GM21619 (cell line): ENCODE measurements around the gene ANAPC2.

ENCODE experiments used
- ATAC-seq: cut with Tn5 transposase; IDR thresholded peaks from one replicate; pipeline ENCODE4 v1.9.1; 2021; ENCODE audit not compliant: unreplicated experiment

ANAPC2 gene

GRCh38 chr9:137216188-137216965, 28.0 kb upstream of the ANAPC2 start:
- ATAC-seq: no peak

- ATAC-seq: no peak
Observed at GRCh38 chr9:137215196-137215986, 27.0 kb upstream of the ANAPC2 start.

DNA sequence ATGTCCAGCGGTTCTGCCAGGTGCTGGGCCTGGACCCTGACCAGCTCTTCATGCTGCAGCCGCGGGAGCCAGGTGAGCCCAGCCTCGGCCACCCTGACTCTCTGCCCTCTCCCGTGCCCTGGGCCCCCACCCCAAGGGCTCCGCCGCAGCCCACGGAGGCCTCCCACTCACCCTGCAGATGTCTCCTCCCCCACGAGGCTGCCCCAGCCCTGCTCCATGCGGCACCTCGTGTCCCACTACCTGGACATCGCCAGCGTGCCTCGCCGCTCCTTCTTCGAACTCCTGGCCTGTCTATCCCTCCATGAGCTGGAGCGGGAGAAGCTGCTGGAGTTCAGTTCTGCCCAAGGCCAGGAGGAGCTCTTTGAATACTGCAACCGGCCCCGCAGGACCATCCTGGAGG, 26.3 kb upstream of the ANAPC2 start:
- ATAC-seq: no peak

GRCh38 chr9:137213160-137214060, 25.1 kb upstream of the ANAPC2 start:
- ATAC-seq: no peak

DNA sequence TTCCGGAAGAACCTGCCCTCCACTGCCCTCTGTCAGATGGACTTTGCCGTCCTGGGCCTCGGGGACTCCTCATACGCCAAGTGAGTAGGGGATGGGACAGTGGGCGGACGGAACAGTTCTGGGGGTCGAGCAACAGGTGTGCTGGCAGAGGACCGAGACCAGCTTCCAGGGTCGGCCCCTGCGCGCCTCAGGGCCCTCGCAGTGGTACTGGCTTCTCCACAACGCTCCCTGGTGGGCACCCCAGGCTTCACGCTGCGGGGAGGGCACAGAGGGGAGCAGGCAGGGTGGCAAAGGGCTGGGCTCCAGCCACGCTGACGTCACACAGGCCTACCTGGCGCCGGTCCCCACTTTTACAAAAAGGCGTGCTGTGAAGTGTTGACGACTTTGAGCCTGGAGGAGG, 24.2 kb upstream of the ANAPC2 start:
- ATAC-seq: no peak

DNA sequence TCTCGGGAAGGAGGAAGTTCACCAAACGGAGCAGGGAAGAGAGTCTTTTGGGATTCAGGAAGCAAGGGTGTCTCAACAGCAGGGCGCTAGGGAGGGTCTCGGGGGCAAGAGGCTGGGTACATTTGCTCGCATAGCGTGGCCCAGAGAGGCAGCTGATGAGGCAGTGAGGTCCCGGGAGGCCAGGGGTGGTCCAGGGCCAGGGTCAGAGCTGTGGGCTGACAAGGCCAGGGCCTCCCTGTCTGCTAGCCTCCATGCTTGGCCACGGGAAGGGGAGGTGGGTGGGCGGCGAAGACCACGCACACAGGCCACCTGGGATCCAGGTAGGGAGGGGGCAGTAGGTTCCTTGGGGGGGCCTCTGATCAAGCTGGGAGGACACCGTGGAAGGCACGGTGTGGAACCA, 23.2 kb upstream of the ANAPC2 start:
- no peak for ATAC-seq

GRCh38 chr9:137206602-137207001, 18.2 kb upstream of the ANAPC2 start:
- no peak for ATAC-seq

- peak; percentile 49 for ATAC-seq
Observed at GRCh38 chr9:137205126-137206069, 17.0 kb upstream of the ANAPC2 start, which contains the start of the genes NDOR1 and TMEM203. TSS of gene NDOR1 (plus strand) at chr9:137205700. CDS start at chr9:137205778, 78 bp downstream. TSS of gene TMEM203 (minus strand) at chr9:137205648. CDS start at chr9:137205414, 234 bp downstream.

DNA sequence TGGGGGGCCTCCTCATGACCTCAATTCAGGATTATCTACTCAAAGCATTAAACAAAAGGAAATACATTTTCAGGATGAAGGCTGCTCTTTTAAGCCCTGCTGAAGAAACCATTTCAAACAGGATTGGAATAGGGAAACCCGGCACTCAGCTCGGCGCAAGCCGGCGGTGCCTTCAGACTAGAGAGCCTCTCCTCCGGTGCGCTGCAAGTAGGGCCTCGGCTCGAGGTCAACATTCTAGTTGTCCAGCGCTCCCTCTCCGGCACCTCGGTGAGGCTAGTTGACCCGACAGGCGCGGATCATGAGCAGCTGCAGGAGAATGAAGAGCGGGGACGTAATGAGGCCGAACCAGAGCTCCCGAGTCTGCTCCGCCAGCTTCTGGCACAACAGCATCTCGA, 16.4 kb upstream of the ANAPC2 start:
- ATAC-seq: no peak

DNA sequence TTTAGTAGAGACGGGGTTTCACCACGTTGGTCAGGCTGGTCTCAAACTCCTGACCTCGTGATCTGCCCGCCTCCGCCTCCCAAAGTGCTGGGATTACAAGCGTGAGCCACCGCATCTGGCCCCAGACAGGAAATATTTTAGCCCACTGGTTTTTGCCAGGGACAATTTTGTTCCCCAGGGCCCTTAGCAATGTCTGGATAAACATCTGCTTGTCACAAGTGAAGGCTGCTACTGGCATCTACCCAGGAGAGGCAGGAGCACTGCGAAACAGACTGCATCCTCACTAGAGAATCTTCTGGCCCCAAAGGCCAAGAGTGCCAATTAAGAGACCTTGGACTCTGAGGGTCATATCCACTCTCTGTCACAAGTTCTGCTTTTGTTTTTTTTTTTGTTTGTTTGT, 14.6 kb upstream of the ANAPC2 start:
- no peak for ATAC-seq

DNA sequence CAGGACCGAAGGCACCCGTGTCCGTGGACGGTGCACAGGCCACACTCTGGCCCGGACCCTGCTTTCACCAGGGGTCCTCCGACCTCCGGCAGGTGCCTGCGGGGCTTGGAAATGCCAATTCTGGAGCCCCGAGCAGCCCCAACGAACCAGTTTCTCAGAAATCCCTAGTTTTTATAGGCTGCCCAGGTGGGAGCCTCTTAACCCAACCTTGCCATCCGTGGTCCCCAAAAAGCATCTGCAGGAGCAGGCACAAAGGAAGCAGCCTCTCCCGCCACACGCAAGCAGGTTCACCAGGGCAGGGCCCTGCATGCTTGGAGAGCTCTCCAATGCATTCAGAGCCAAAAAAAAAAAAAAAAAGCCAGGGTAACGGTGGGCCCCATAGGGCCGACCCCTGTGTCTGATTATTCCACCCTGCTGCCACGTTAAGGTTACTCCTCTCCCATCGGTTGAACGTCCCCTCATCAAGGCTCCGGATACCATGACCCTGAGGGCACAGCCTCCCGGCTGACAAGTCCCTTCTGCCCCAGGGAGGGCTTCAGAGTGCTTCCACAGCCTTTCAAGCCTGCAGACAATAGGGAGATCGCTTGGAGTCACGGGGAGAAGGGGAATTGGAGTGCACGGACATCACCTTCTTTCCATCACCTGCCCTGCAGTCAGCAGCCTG, 13.0 kb upstream of the ANAPC2 start:
- ATAC-seq: no peak

- ATAC-seq: peak; percentile 79
Observed at GRCh38 chr9:137200311-137201204, 12.2 kb upstream of the ANAPC2 start, which contains the start of gene TPRN. TSS of gene TPRN (minus strand) at chr9:137200741. CDS start at chr9:137200711, 30 bp downstream.

DNA sequence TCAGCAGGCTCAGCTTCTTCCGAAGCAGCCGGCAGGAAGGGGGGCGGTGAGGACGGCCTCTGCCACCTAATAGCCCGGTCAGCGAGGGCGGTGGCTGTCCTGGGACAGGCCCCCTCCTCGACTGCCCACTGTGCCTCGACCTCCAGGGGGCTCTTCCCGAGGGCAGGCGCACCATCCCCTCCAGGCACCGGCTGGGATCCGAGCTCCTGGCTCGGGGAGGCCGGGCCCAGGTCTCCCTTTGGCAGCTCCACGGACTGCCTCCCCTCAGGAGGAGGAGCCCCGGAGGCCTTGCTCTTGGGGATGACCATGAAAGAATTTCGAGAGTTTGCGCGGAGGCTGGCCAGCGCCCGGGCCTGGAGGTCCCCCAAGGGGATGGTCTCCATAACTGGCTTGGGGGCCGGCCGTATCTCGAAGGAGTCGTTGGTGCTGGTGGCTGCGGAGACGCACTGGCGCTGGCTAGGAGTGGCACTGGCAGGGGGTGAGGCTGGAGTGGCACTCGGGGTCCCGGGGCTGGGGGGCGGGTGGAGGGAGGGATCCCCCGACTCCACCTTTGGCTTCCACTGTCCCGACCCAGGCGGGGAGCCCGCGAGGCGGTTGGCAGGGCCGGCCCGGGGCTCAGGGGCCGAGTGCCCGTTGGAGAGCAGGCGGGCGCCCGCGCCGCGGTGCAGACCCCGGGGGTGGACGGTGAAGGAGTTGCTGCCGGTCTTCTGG, 11.2 kb upstream of the ANAPC2 start:
- ATAC-seq: no peak

GRCh38 chr9:137198902-137199283, 10.5 kb upstream of the ANAPC2 start:
- no peak for ATAC-seq

- no peak for ATAC-seq
Observed at GRCh38 chr9:137198051-137198901, 9.9 kb upstream of the ANAPC2 start.

- ATAC-seq: no peak
Observed at GRCh38 chr9:137195525-137196220, 7.3 kb upstream of the ANAPC2 start.
